H1 (cell line): ENCODE measurements around the gene OR52I1.

Source experiments
- BACH1 ChIP-seq: IDR thresholded peaks from 2 replicates; pipeline ENCODE4 v1.6.1; 2012; ENCODE audit warnings: low read length, improper control_type of control experiment
- EP300 ChIP-seq, 2 experiments: IDR thresholded peaks; 1 replicate in 1 of 2; 2 replicates in 1 of 2; pipeline ENCODE4 v1.6.1; 2011 to 2012; ENCODE audit warnings: low read depth in 2 of 2, low read length in 2 of 2, mild to moderate bottlenecking in 2 of 2, borderline replicate concordance in 1 of 2, inconsistent platforms in 1 of 2, moderate library complexity in 1 of 2
- TAF1 ChIP-seq: IDR thresholded peaks from 2 replicates; pipeline ENCODE4 v1.6.1; 2011; ENCODE audit warnings: mild to moderate bottlenecking, low read depth, low read length
- TF ChIP-seq, protein P1 (sequence below), 3 experiments: IDR thresholded peaks; 1 replicate in 2 of 3; 2 replicates in 1 of 3; pipeline versions ENCODE4 v1.5.1 to v1.6.1; 2011; ENCODE audit warnings: low read length in 3 of 3, mild to moderate bottlenecking in 3 of 3, inconsistent platforms in 2 of 3, low read depth in 1 of 3, moderate library complexity in 1 of 3; ENCODE audit not compliant: insufficient read depth in 1 of 3; ENCODE audit errors: control extremely low read depth in 1 of 3

DNA sequence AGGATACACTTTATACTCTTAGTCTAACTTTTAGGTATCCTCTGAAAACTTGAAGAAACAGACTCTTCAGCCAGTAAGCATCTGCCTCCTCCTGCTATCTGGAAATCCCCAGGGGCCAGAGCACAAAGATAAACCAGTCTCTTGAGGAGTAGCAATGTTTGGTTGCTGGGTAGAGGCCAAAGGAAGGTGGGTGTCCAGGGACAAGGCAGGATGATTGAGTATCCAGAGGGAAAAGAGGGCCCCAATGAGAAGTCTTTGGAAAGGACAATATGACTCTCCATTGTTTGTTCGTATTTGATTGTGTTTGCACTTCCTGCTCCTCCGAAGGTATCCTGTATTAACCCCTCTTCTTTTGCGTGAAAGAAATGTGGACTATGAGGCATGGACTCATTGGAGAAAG, 4.8 kb upstream of the OR52I1 start:
- TF ChIP-seq BACH1 (no peak), TAF1 (no peak), EP300 (IDR thresholded peaks at IDR 0.05; ENCODE audit: borderline replicate concordance in 1 of 2, low read depth in 2 of 2, low read length in 2 of 2) (no peak)
- TF ChIP-seq, protein P1, sequence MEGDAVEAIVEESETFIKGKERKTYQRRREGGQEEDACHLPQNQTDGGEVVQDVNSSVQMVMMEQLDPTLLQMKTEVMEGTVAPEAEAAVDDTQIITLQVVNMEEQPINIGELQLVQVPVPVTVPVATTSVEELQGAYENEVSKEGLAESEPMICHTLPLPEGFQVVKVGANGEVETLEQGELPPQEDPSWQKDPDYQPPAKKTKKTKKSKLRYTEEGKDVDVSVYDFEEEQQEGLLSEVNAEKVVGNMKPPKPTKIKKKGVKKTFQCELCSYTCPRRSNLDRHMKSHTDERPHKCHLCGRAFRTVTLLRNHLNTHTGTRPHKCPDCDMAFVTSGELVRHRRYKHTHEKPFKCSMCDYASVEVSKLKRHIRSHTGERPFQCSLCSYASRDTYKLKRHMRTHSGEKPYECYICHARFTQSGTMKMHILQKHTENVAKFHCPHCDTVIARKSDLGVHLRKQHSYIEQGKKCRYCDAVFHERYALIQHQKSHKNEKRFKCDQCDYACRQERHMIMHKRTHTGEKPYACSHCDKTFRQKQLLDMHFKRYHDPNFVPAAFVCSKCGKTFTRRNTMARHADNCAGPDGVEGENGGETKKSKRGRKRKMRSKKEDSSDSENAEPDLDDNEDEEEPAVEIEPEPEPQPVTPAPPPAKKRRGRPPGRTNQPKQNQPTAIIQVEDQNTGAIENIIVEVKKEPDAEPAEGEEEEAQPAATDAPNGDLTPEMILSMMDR (IDR thresholded peaks at IDR 0.05; ENCODE audit: control extremely low read depth in 1 of 3, insufficient read depth in 1 of 3, low read depth in 1 of 3, low read length in 3 of 3) = no peak
